ENCODE results near the gene KRT77. TPM values are rescaled to one million over a fixed set of nuclear protein-coding genes. Genes with fewer than 3 reads are reported as not detected.
A peak's percentile ranks its signal among the peaks of the same experiment; 100 is the strongest.
"Not testable (repeated sequence)": the region's sequence is repeated elsewhere in the genome, so short reads cannot be mapped to it uniquely, and the experiment has no call there.

Gene KRT77
- total RNA-seq (2014; rRNA removed; shearing (Covaris generic); ENCODE audit: low replicate concordance): not detected in 2 replicates

DNA sequence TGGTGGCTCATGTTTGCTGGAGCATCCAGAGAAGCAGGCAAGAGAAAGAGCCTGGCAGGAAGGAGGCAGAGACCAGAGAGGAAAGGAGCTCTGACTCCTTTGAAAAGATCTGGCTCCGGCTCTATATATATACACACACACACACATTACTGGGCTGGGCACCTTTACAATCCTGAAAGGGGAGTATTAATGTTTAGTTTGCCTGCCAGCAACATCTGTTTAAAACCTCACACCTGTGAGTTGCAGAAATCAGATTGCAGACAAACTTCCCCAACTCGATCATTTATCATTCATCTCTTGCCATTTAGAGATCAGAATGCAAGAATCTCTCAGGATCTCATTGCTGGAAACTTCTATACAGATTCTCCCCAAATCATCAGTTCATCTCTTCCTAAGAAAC lies at the start of gene KRT77:
Gene KRT77 (minus strand): TSS at position 101 of the 400 bp plus-strand sequence. CDS start 90 bp downstream, at position 11.
- DNase-seq (ENCODE audit: low read depth): no peak
- in situ Hi-C loops (cut with HindIII; ENCODE audit: low pct_unique_long_range_greater_than_20kb, low sequenced_read_pairs): no loop called here

DNA sequence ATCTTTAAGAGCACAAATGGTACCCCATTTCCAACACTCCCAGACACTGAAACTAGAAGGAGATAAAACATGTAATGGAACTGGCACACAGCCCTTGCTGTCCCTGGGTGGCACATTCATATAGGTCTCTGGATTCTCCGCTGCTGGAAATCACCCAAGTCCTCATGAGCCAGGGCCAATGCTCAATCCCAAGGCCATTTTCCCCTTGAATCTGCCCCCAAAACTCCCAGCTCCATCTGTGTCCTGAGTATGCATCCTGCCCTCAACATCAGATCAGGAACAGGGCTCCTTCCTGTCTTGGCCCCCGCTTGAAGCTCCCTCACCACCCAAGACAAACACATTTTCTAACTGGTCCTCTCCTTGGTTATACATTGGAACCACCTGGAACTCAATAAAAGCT lies 49.2 kb upstream of the KRT77 start:
- no peak for DNase-seq (ENCODE audit: low read depth)
- in situ Hi-C loops (cut with HindIII; ENCODE audit: low pct_unique_long_range_greater_than_20kb, low sequenced_read_pairs): no loop called here

DNA sequence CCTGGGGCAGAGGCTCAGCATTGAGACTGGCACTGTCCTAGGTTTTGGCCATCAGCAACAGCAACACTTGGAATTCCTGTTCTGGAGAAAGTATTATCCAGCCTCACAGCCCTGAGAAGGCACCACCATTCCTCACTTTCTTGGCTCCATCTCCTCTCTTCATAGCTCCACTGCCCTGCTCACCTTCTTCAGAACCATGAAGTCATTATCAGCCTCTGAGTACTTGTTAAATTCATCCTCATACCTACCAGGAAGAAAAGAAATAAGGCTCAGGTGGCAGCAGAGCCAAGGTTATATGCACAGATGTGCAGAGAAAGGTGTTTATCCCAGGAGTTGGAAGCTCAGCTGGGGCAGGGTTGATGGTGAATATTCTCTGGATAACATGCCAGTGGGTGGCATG lies 48.5 kb upstream of the KRT77 start:
- no peak for DNase-seq (ENCODE audit: low read depth)
- in situ Hi-C loops (cut with HindIII; ENCODE audit: low pct_unique_long_range_greater_than_20kb, low sequenced_read_pairs): no loop called here

DNA sequence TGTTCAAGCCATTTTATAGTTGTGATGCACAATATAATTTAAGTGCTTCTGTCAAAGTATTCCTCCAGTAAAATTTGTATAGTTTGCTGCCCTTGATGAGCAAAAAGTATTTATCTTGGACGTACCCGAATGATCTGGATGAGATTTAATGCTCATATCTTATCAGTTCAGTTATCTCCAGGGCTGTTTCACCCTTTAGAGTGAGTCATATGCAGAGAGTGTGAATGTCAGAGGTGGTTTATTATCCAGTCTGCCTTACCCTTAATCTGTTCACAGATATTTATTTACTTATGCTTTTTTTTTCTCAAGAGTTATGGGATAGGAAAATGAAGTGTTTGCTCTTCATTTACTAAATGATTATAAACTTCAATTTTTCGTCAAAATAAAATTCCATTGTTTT lies 47.2 kb upstream of the KRT77 start:
- DNase-seq (ENCODE audit: low read depth); in situ Hi-C loops (cut with HindIII; ENCODE audit: low pct_unique_long_range_greater_than_20kb, low sequenced_read_pairs): not testable (repeated sequence)

DNA sequence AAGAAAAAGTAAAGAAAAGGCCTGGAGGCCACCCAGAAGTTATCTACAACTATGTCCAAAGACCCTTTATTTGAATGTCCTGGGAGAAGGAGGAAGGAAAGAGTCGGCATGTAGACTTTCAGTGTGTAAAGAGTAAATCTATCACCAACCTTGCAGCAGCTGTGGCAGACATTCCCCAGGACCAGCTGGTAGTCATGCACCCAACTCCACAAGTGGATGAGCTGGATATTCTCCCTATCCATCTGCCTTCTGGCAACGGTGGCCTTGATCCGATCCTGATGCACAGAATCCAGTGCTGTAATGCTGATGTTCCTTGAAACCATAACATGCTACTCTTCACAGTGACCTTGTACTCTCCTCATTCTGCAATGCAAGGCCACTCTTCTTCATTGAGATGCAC lies 46.5 kb upstream of the KRT77 start:
- DNase-seq (ENCODE audit: low read depth): no peak
- in situ Hi-C loops (cut with HindIII; ENCODE audit: low pct_unique_long_range_greater_than_20kb, low sequenced_read_pairs): no loop called here

DNA sequence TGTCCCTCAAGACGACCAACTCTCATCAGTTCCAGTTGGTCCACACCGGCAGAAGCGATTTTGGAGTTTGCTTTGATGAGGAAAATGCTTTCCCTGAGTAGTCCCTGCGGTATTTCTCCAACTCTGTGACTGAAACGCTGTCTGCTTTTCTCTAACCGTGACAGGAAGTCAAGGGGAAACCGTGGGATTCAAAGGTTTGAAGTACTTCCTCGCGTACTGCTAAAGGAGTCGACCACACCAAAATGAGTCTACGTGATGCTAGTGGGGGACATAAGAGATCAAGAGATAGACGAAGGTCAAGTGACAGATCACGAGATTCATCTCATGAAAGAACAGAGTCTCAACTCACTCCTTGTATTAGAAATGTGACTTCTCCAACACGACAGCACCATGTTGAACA lies 45.3 kb upstream of the KRT77 start:
- no peak for DNase-seq (ENCODE audit: low read depth)
- in situ Hi-C loops (cut with HindIII; ENCODE audit: low pct_unique_long_range_greater_than_20kb, low sequenced_read_pairs): no loop called here

DNA sequence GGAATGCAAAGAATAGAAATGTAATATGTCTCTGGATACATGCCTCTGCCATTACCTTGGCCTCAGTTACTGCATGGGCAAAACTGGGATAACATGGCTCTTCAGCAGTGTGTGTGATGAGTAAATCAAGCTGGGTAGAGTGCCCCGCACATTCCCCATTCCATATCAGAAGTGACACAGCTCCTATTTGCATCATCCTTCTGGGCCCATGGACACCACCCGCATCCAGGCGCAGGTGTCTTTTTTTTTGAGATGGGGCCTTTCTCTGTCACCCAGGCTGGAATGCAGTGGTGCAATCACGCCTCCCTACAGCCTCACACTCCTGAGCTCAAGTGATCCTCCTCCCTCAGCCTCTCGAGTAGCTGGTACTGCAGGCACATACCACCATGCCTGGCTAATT lies 42.2 kb upstream of the KRT77 start:
- no peak for DNase-seq (ENCODE audit: low read depth)
- in situ Hi-C loops (cut with HindIII; ENCODE audit: low pct_unique_long_range_greater_than_20kb, low sequenced_read_pairs): no loop called here

DNA sequence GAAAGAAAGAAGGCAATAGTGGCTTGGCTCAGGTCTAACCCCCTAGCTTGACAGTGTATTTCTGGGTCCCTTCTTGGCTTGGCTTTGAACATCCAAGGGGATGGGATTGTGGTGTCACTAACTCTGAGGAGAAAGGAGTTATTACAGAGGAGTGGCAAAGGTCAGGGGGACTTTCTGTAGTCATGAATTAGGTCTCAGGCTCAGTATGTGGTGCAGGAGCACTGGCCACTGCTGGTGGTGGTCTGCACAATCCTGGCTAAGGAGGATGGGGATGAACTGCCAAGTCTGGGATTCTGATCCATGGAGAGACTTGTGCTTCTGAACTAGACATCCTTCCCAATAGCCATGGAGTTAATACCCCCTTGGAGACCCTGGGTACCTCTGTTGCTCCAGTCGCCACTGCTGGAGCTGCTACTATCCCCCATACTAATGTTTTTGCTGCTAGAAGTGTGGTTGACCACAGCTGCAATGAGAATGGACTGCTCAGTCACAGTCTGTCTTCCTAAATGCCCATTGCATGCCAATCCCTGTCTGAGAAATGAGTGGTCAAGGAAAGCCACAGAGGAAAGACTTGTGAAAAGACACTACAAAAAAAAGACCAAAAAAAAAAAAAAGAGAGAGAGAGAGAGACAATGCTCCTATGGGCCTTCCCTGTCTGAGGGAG lies 41.3 kb upstream of the KRT77 start:
- no peak for DNase-seq (ENCODE audit: low read depth)
- in situ Hi-C loops (cut with HindIII; ENCODE audit: low pct_unique_long_range_greater_than_20kb, low sequenced_read_pairs): no loop called here

DNA sequence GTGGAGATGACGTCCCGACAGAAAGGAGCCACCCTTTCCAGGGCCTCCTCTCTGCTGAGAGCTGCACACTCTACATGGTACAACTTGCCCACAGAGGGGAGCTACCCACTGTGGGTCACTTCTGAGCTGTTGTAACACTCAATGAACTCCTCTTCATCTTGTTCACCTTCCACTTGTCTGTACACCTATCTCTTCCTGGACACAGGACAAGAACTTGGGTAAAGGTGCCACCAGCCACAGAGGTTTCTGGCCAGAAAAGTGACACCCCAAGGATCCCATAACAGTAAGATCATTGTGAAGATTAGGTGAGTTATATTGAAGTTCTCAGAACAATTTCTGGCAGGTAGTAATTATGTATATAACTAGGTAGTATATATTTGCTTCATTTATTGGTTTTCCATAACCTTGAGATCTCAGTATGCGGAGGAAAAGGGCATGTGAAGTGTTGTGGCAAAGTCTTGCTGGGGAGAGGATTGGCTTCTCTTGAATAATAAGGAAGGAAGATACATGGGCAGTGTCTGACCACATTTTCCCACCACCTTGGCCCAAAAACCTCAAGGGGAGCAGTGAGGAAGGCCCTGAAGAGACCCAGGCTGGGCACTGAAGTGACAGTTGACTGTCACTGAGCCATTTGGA lies 39.6 kb upstream of the KRT77 start:
- in situ Hi-C loops (cut with HindIII; ENCODE audit: low pct_unique_long_range_greater_than_20kb, low sequenced_read_pairs): no loop called here
- no peak for DNase-seq (ENCODE audit: low read depth)

DNA sequence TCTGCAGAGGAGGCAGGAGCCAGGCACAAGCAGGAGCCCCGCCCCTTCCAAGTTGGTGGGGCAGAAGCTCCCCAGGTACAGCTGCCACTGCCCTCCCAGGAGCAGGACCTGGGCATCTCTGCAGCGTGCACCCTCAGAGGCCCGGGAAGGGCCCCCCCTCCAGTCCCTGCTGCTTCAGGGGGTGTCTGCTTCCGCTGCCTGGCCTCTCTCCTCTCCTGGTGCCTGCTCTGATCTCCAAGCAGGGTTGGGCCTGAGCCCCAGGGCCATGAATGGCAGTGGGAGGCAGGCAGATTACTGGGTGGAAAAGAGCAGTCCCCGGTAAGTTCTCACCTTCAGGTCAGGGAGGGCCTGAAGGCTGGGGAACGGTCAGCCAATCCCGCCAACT lies 38.9 kb upstream of the KRT77 start:
- in situ Hi-C loops (cut with HindIII; ENCODE audit: low pct_unique_long_range_greater_than_20kb, low sequenced_read_pairs): no loop called here
- no peak for DNase-seq (ENCODE audit: low read depth)

DNA sequence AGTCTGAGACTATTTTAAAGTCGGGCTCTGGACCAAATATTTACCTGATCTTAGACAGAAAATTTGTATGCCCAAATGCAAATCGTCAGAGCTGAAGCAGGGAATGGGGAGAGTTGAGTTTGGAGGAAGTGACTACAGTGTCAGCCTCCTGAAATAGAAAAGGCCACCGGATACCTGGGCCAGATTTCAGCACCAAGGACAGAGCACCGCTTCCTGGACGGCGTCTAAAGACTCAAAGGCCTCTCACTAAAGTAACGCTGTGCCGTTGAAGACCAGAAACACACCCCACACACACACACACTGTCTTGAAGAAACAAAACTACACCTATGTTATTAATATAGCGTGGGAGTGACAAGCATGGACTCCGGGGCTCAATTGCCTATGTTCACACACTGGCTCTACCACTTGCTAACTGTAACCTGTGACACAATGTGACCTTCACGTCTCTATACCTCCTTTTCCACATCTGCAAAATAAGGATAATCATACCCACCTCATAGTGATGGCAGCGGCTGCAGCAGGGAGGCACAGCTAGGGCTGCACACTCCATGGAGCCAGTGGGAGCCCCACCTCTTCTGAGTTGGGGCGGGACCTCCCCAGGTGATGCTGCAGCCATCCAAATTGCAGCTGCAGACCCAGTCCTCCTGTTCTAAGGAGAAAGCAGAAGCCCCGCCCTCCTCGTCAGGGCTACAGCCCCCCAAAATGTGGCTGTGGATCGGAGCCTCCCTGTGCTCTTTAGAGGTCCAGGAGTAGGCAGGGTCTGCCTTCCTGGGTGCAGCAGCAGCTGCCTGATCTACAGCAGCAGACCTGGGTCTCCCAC lies 38.3 kb upstream of the KRT77 start:
- in situ Hi-C loops (cut with HindIII; ENCODE audit: low pct_unique_long_range_greater_than_20kb, low sequenced_read_pairs): no loop called here
- peak; percentile 55 for DNase-seq (ENCODE audit: low read depth)

DNA sequence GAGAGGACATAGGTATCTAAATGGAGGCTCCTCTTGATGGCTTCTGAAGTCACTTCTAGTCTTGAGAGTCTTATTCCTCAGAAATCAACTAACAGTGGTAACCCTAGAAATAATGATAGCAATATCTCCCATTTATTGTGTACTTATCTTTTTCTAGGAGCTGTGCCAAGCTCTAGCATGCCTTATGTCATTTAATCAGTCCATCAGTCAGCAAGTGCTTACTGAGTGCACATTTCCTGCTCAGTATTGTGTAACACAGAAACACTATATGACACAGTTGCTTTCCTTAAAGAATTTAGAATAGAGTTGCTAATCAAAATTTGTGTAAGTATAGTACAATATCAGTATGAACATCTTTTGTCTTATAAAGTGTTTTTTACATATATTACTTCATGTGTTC lies 37.3 kb upstream of the KRT77 start:
- no peak for DNase-seq (ENCODE audit: low read depth)
- in situ Hi-C loops (cut with HindIII; ENCODE audit: low pct_unique_long_range_greater_than_20kb, low sequenced_read_pairs): no loop called here

DNA sequence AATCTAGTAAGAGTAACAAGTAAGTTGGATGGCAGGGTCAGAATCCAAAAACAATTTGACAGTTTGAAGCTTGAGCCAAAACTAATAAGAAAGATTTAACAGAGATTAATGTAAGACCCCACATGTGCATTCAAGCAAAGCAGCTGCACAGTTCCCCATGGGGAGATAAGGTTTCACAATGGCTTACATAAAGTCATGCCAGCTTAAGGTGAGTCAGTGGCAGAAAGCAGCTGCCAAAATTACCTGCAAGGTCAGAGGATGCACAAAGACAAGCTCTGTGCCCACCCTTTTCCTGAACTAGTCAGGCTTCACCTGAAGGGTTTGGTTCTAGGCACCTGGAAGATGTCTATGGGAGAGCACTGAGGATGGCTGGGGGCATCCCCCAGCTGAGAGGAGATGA lies 36.6 kb upstream of the KRT77 start:
- no peak for DNase-seq (ENCODE audit: low read depth)
- in situ Hi-C loops (cut with HindIII; ENCODE audit: low pct_unique_long_range_greater_than_20kb, low sequenced_read_pairs): no loop called here

DNA sequence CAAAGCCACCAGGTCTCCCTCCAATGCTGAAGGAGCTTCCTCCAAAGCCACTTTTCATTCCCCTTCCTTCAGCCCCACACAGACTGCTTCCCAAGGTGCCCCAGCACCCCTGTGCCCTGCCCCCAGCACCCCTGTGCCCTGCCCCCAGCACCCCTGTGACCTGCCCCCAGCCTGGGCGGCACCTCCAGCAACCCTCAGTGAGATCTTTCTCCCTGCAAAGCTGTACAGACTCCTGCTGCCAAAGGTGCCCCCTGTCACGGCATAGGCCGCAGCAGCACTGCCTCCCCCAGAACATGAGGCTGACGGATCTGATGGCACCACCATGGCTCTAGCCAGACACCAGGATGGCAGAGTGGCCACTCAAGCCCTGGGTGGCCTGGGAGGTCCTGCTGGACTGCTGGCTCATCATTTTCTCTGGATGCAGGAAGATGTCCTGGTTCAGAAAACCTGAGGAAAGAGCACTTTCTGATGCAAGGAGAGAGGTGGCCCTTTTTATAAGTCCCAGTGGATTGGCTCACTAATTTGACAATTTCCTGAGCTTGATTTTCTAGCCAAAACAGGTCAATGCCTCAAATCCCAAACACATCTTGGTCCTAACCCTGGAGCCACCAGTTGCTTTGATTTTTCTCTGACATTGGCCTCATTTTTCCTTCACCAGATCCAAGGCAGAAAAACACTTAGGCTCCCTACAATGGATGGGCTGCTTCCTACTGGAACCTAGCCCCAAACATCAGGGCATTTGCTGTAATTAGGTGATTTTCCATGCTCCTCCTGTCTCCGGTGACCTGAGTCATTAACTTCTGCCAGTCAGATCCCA lies 32.7 kb upstream of the KRT77 start:
- in situ Hi-C loops (cut with HindIII; ENCODE audit: low pct_unique_long_range_greater_than_20kb, low sequenced_read_pairs): no loop called here
- no peak for DNase-seq (ENCODE audit: low read depth)

DNA sequence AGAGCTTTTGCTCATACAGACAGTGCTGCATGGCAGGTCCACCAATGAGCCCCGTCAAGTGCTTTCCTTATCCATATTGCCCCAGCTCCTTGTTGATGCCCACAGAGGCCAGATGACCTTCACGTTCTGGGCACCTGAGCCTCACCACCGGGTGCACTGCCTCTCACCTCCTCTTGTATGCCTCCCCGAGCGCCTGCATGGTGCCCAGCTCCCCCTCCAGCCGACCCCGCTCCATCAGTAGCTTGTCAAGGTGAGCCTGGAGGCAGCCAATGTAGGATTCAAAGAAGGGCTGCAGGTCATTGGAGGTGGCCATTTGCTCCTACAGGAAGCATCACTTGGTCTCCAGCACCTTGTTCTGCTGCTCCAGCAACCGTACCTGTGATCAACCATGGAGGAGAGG lies 31.8 kb upstream of the KRT77 start:
- DNase-seq (ENCODE audit: low read depth): no peak
- in situ Hi-C loops (cut with HindIII; ENCODE audit: low pct_unique_long_range_greater_than_20kb, low sequenced_read_pairs): no loop called here

DNA sequence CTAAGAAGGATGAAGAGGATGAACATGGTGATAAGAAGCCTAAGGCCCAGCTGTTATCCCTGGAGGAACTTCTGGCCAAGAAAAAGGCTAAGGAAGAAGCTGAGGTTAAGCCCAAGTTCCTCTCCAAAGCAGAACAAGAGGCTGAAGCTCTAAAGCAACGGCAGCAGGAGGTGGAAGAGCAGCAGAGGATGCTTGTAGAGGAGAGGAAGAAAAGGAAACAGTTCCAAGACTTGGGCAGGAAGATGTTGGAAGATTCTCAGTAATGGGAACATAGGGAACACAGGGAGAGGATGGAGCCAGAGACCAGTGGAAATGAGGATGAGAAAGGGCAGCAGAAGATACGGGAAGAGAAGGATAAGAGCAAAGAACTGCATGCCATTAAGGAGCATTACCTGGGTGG lies 27.5 kb upstream of the KRT77 start:
- in situ Hi-C loops (cut with HindIII; ENCODE audit: low pct_unique_long_range_greater_than_20kb, low sequenced_read_pairs): no loop called here
- no peak for DNase-seq (ENCODE audit: low read depth)

DNA sequence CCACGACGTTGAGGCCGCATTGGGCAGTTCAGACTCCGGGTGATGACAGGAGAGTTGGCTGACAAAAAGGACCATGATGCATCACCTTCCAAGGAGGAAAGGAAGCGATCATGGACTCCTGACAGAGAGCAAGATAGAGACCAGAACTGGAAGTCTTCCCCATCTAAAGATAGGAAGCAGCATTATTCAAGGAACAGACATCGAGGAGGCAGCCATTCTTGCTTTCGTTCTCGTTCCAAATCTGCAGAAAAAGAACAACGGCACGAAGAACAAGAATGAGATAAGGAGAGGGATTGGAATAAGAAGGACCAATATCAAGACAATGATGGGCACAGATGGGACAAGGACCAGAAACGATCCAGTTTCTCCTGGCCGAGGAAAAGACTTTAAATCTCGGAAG lies 27.1 kb upstream of the KRT77 start:
- no peak for DNase-seq (ENCODE audit: low read depth)
- in situ Hi-C loops (cut with HindIII; ENCODE audit: low pct_unique_long_range_greater_than_20kb, low sequenced_read_pairs): no loop called here

DNA sequence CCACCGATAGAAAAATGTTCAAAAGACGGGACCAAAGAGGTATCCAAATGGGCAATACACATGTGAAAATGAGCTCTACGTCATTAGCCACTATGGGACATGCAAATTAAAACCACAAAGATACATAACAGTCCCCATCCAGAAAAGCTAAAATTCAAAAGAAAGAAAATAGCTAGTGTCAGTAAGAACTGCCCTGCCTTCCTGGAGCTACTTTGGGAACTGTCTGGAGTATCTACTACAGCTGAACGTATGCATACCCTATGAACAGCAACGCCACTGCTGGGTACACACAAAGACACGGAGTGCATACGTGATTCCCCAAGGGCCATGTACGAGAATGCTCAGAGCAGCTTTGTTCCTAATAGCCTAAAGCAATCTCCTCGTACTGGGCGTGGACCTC lies 25.8 kb upstream of the KRT77 start:
- in situ Hi-C loops (cut with HindIII; ENCODE audit: low pct_unique_long_range_greater_than_20kb, low sequenced_read_pairs): no loop called here
- DNase-seq (ENCODE audit: low read depth): no peak

DNA sequence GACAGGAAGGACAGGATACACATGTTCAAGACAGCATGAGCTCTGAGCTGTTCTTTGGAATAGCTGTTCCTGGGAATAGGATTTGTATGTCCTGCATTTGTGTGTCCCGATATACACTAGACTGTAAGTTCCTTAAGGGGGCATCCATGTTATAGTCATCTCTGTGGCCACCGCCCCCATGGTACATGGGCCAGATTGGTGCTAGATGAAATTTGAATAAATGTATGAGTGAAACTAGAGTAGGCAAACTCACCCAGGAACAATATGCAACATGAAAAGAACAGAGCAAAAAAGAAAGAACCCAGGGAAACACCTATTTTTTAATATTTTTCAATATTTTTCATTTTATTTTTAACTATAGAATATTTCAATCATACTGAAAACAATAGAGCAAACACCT lies 25.1 kb upstream of the KRT77 start:
- DNase-seq (ENCODE audit: low read depth): no peak
- in situ Hi-C loops (cut with HindIII; ENCODE audit: low pct_unique_long_range_greater_than_20kb, low sequenced_read_pairs): no loop called here
